Measurements from ENCODE around the gene SAMD8. TPM values are rescaled to one million over a fixed set of nuclear protein-coding genes. Genes with fewer than 3 reads are reported as not detected.
"Not testable (repeated sequence)": the region's sequence is repeated elsewhere in the genome, so short reads cannot be mapped to it uniquely, and the experiment has no call there.

Gene SAMD8
- total RNA-seq, 1 donor, result 101 TPM

GRCh38 chr10:75202321-75203045 lies 91.0 kb downstream of the SAMD8 start:
- H3K9me3 ChIP-seq (ENCODE audit: low read depth, low read length), result no peaks in the 10 kb centered on the region
- H3K4me1 ChIP-seq (ENCODE audit: insufficient read depth, low read length), result no peaks in the 10 kb centered on the region
- no peak overlapping the region for H3K4me3 ChIP-seq (ENCODE audit: low read length)
- no peaks in the 10 kb centered on the region for H3K27me3 ChIP-seq (ENCODE audit: insufficient read depth, low read length)

DNA sequence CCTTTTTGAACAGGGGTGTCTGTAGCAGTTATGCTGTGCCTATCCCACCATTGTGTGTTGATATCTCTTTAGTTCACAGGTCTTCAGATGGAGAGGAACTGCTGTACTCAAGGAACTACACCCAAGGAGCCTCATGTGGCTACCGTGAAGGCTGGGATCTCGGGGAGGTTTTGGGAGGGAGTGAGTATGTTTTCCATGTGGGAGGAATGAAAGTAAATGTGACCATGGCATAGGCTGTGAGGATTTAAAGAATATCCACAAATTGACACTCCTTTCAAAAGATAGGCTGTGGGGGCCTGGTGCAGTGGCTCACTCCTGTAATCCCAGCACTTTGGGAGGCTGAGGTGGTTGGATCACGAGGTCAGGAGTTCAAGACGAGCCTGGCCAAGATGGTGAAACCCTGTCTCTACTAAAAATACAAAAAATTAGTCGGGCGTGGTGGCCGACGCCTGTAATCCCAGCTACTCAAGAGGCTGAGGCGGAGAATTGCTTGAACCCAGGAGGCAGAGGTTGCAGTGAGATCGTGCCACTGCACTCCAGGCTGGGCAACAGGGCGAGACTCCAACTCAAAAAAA lies 91.7 kb downstream of the SAMD8 start:
- H3K4me3 ChIP-seq (ENCODE audit: low read length); H3K27me3 ChIP-seq (ENCODE audit: insufficient read depth, low read length); H3K4me1 ChIP-seq (ENCODE audit: insufficient read depth, low read length); H3K9me3 ChIP-seq (ENCODE audit: low read depth, low read length): not testable (repeated sequence)

DNA sequence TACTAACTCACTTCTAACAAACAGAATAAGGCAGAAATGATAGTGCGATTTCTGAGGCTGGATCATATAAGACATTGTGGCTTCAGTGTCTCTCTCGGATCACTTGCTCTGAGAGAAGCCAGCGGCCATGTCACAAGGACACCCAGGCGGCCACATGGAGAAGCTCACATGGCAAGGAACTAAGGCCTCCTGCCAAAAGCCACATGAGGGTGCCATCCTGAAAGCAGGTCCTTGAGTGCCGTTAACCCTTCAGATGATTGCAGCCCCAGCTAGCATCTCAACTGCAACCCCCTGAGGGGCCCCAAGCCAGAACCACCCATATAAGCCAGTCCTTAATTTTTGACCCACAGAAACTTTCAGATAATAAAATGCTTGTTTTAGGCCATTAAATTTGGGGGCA lies 92.3 kb downstream of the SAMD8 start:
- Histone ChIP-seq H3K4me3 (ENCODE audit: low read length) (no peak overlapping the region), H3K9me3 (ENCODE audit: low read depth, low read length) (no peaks in the 10 kb centered on the region), H3K4me1 (ENCODE audit: insufficient read depth, low read length) (no peaks in the 10 kb centered on the region), H3K27me3 (ENCODE audit: insufficient read depth, low read length) (no peaks in the 10 kb centered on the region)

- Histone ChIP-seq H3K27me3 (ENCODE audit: insufficient read depth, low read length) (no peaks in the 10 kb centered on the region), H3K9me3 (ENCODE audit: low read depth, low read length) (no peaks in the 10 kb centered on the region), H3K4me1 (ENCODE audit: insufficient read depth, low read length) (peaks cover 8% of the 10 kb centered on the region), H3K4me3 (ENCODE audit: low read length) (no peak overlapping the region)
These were observed 94.5 kb downstream of the SAMD8 start for GRCh38 chr10:75205908-75206307.

- H3K9me3 ChIP-seq (ENCODE audit: low read depth, low read length); H3K27me3 ChIP-seq (ENCODE audit: insufficient read depth, low read length); H3K4me3 ChIP-seq (ENCODE audit: low read length): not testable (repeated sequence)
- H3K4me1 ChIP-seq (ENCODE audit: insufficient read depth, low read length), result peaks cover 15% of the 10 kb centered on the region
These were observed 95.2 kb downstream of the SAMD8 start for GRCh38 chr10:75206638-75207037.

DNA sequence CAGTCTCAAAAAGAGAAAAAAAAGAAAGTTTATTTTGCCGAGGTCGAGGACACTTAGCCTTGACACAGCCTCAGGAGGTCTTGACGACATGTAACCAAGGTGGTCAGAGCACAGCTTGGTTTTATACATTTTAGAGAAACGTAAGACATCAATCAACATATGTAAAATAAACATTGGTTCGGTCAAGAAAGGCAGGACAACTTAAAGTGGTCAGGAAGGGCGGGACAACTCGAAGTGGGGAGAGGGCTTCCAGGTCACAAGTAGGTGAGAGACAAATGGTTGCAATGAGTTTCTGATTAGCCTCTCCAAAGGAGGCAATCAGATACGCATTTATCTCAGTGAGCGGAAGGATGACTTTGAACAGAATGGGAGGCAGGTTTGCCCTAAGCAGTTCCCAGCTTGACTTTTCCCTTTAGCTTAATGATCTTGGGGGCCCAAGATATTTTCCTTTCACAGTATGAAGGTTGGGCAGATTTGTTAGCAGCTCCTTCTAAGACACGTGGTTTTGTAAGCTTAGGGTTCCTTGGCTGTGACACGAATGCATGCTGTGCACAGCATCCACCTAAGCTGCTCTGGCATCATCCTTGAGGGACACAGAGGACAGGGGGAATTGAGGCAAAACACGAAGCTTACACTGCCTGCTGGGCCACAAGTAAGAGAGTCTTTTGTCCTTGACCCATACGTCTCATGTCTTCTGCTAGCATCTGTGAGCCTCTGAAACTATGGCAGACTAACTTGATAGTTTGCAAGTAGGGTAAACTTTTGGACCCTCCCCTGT lies 95.8 kb downstream of the SAMD8 start:
- Histone ChIP-seq H3K4me3 (ENCODE audit: low read length) (no peak overlapping the region), H3K4me1 (ENCODE audit: insufficient read depth, low read length) (peaks cover 21% of the 10 kb centered on the region), H3K27me3 (ENCODE audit: insufficient read depth, low read length) (no peaks in the 10 kb centered on the region), H3K9me3 (ENCODE audit: low read depth, low read length) (no peaks in the 10 kb centered on the region)

- H3K27me3 ChIP-seq (ENCODE audit: insufficient read depth, low read length), result no peaks in the 10 kb centered on the region
These were observed 96.3 kb downstream of the SAMD8 start for GRCh38 chr10:75207857-75208144.

DNA sequence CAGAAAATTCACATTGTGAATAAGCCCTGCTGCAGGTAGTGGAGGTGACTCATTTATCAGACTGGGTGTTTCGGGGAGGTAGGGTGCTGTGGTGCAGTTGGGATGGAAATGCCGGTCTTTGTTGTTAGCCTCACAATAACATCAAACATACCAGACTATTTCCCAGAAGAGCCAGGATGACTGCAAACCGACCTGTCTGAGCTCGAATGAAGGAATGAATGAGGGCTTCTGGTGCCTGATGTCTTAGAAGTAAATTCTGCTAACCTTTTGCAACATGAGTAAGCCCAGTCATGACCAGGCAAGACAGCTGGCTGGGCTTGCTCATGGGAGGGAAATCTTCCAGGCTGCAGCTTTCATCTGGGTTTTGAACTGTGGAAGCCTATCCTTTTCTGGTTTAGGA lies 96.7 kb downstream of the SAMD8 start:
- no peak overlapping the region for H3K4me3 ChIP-seq (ENCODE audit: low read length)
- H3K4me1 ChIP-seq (ENCODE audit: insufficient read depth, low read length), result peaks cover 24% of the 10 kb centered on the region
- H3K27me3 ChIP-seq (ENCODE audit: insufficient read depth, low read length), result no peaks in the 10 kb centered on the region
- no peaks in the 10 kb centered on the region for H3K9me3 ChIP-seq (ENCODE audit: low read depth, low read length)

More at GRCh38 chr10:75207857-75208144, 96.3 kb downstream of the SAMD8 start:
- H3K4me1 ChIP-seq (ENCODE audit: insufficient read depth, low read length), result peaks cover 24% of the 10 kb centered on the region
- H3K9me3 ChIP-seq (ENCODE audit: low read depth, low read length), result no peaks in the 10 kb centered on the region
- H3K4me3 ChIP-seq (ENCODE audit: low read length), result no peak overlapping the region

GRCh38 chr10:75209086-75209920 lies 97.8 kb downstream of the SAMD8 start:
- no peaks in the 10 kb centered on the region for H3K27me3 ChIP-seq (ENCODE audit: insufficient read depth, low read length)
- H3K4me1 ChIP-seq (ENCODE audit: insufficient read depth, low read length), result peaks cover 24% of the 10 kb centered on the region
- H3K9me3 ChIP-seq (ENCODE audit: low read depth, low read length), result no peaks in the 10 kb centered on the region
- H3K4me3 ChIP-seq (ENCODE audit: low read length), result peak overlapping the region; percentile 98

GRCh38 chr10:75209921-75210281 lies 98.4 kb downstream of the SAMD8 start:
- H3K4me1 ChIP-seq (ENCODE audit: insufficient read depth, low read length), result peaks cover 24% of the 10 kb centered on the region
- no peaks in the 10 kb centered on the region for H3K27me3 ChIP-seq (ENCODE audit: insufficient read depth, low read length)
- peak overlapping the region; percentile 98 for H3K4me3 ChIP-seq (ENCODE audit: low read length)
- H3K9me3 ChIP-seq (ENCODE audit: low read depth, low read length), result no peaks in the 10 kb centered on the region

GRCh38 chr10:75210282-75211006 lies 99.0 kb downstream of the SAMD8 start, which contains the start of gene VDAC2:
Gene VDAC2, plus strand, starts transcription at chr10:75210796. Its CDS starts 363 bp downstream, at chr10:75211159.
- Histone ChIP-seq H3K9me3 (ENCODE audit: low read depth, low read length) (no peaks in the 10 kb centered on the region), H3K4me3 (ENCODE audit: low read length) (peak within 1 kb of the TSS; percentile 98), H3K27me3 (ENCODE audit: insufficient read depth, low read length) (no peaks in the 10 kb centered on the region), H3K4me1 (ENCODE audit: insufficient read depth, low read length) (peaks cover 24% of the 10 kb centered on the region)

DNA sequence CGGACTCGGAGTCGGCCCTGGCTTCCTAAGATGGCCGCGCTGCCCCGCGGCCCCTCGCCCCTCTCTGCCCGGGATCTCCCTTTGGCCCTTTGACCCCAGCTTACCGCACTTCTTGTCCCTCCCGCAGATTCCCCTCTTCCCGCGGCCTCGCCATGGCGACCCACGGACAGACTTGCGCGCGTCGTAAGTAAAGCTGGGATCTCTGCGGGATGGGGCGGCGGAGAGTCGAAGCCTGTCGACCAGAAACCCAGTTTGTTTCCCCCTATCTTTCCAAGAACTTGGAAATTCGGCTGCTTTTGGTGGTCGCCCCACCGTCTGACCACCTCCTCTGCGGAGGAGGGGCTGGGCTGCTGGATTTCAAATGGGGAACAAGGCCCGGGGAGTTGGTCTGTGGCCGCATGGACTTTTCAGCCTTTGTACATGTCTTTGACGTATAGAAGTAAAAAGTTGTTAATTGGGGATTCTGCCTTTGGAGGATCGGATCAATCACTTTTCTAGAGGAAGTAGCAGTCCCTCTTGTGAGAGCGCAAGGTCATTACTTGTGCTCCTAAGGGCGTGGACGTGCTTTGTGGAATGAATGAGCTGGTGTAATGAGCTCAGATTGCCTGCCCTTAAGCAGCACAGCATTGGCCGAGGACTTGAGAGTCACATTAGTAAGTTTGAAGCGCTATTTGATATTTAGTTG lies 99.7 kb downstream of the SAMD8 start:
- Histone ChIP-seq H3K9me3 (ENCODE audit: low read depth, low read length) (no peaks in the 10 kb centered on the region), H3K27me3 (ENCODE audit: insufficient read depth, low read length) (no peaks in the 10 kb centered on the region), H3K4me1 (ENCODE audit: insufficient read depth, low read length) (peaks cover 24% of the 10 kb centered on the region), H3K4me3 (ENCODE audit: low read length) (peak overlapping the region; percentile 98)

DNA sequence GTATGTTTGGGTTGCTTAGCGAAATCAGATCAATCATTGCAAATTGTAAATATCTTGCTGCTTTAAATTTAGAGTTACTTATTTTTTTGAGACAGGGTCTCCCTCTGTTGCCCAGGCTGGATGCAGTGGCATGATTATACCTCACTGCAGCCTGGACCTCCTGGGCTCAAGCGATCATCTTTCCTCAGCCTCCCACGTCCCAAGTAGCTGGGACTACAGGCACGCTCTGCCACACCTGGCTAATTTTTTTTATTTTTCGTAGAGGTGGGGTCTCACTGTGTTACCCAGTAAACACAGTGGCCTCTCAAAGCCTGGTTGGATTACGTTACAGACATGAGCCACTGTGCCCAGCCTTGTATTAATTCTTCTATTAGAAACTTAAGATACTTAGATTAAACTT lies 100.9 kb downstream of the SAMD8 start:
- Histone ChIP-seq H3K4me1 (ENCODE audit: insufficient read depth, low read length) (peaks cover 27% of the 10 kb centered on the region), H3K4me3 (ENCODE audit: low read length) (no peak overlapping the region), H3K27me3 (ENCODE audit: insufficient read depth, low read length) (no peaks in the 10 kb centered on the region), H3K9me3 (ENCODE audit: low read depth, low read length) (no peaks in the 10 kb centered on the region)

DNA sequence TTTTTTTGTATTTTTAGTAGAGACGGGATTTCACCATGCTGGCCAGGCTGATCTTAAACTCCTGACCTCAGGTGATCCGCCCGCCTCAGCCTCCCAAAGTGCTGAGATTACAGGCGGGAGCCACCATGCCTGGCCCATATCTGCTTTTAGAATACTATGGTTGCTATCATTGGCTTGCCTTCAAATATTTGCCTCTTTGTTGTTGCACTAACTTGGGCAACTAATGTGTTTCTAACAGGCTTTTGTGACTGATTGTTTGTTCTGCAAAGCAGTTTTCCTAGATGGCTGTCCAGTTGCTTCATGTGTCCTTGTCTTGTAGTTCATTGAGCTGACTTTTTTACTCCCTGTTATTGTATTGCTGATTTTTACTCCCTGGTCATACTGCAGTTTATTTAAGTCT lies 108.8 kb downstream of the SAMD8 start:
- Histone ChIP-seq H3K4me1 (ENCODE audit: insufficient read depth, low read length) (peaks cover 3% of the 10 kb centered on the region), H3K9me3 (ENCODE audit: low read depth, low read length) (no peaks in the 10 kb centered on the region), H3K27me3 (ENCODE audit: insufficient read depth, low read length) (no peaks in the 10 kb centered on the region), H3K4me3 (ENCODE audit: low read length) (no peak overlapping the region)
